ENCODE results near the gene DSC1.

The DSC1 gene

DNA sequence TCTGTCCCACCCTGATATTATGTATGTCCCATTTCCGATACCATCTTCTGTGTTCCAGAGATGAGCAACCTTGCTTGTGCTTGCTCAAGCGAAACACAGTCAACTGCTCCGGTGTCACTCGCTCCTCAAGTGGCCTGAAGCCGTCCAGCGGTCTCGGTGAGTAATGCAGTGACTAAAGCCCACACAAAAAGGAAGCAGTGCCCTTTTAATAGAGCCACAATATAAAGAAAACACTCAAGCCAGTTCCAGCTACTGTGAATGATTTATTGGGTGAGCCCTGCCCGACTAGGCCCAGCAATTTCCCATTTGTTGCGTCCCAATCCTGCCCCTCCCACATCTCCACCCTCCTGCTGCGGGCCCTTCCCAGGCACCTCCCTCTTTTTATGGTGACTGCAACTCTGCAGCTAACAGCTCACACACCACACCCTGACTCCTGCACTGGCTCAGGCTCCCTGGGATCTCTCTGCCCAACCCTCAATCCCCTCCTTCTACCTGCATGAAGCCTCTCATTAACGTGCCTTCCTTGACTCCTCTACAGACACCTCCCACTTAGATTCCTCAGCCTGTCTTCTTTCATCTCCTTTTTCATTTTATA is 44.2 kb upstream of the DSC1 start:
- TF ChIP-seq, protein P1, sequence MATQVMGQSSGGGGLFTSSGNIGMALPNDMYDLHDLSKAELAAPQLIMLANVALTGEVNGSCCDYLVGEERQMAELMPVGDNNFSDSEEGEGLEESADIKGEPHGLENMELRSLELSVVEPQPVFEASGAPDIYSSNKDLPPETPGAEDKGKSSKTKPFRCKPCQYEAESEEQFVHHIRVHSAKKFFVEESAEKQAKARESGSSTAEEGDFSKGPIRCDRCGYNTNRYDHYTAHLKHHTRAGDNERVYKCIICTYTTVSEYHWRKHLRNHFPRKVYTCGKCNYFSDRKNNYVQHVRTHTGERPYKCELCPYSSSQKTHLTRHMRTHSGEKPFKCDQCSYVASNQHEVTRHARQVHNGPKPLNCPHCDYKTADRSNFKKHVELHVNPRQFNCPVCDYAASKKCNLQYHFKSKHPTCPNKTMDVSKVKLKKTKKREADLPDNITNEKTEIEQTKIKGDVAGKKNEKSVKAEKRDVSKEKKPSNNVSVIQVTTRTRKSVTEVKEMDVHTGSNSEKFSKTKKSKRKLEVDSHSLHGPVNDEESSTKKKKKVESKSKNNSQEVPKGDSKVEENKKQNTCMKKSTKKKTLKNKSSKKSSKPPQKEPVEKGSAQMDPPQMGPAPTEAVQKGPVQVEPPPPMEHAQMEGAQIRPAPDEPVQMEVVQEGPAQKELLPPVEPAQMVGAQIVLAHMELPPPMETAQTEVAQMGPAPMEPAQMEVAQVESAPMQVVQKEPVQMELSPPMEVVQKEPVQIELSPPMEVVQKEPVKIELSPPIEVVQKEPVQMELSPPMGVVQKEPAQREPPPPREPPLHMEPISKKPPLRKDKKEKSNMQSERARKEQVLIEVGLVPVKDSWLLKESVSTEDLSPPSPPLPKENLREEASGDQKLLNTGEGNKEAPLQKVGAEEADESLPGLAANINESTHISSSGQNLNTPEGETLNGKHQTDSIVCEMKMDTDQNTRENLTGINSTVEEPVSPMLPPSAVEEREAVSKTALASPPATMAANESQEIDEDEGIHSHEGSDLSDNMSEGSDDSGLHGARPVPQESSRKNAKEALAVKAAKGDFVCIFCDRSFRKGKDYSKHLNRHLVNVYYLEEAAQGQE (IDR thresholded peaks at IDR 0.05; ENCODE audit: low read depth): no peak
- no peak for TF ChIP-seq EGR1 (IDR thresholded peaks at IDR 0.05)
- no peak; the same call in 1 of the 2 replicates for TF ChIP-seq YY1 (IDR thresholded peaks at IDR 0.05; ENCODE audit: low read depth)
- peak; percentile 82 for TF ChIP-seq TCF12 (IDR thresholded peaks at IDR 0.05; ENCODE audit: low read depth)
- peak; percentile 2 for TF ChIP-seq EP300 (IDR thresholded peaks at IDR 0.05; ENCODE audit: borderline replicate concordance)
- TF ChIP-seq, protein P2, sequence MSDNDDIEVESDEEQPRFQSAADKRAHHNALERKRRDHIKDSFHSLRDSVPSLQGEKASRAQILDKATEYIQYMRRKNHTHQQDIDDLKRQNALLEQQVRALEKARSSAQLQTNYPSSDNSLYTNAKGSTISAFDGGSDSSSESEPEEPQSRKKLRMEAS (IDR thresholded peaks at IDR 0.05): 0 out of 2 replicates have a peak, but pooled peaks have one; percentile 47
- TF ChIP-seq, protein P3, sequence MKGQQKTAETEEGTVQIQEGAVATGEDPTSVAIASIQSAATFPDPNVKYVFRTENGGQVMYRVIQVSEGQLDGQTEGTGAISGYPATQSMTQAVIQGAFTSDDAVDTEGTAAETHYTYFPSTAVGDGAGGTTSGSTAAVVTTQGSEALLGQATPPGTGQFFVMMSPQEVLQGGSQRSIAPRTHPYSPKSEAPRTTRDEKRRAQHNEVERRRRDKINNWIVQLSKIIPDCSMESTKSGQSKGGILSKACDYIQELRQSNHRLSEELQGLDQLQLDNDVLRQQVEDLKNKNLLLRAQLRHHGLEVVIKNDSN (IDR thresholded peaks at IDR 0.05): peak; percentile 18; the same call in 1 of the 2 replicates
- no peak for TF ChIP-seq ZBTB7A (IDR thresholded peaks at IDR 0.05; ENCODE audit: low read depth)
- TF ChIP-seq FOXM1 (IDR thresholded peaks at IDR 0.05; ENCODE audit: borderline replicate concordance, low read depth): 0 out of 2 replicates have a peak, but pooled peaks have one; percentile 13
- TF ChIP-seq RAD21 (IDR thresholded peaks at IDR 0.05; ENCODE audit: low read depth): peak; percentile 49
- no peak for TF ChIP-seq TAF1 (IDR thresholded peaks at IDR 0.05; ENCODE audit: low read depth)
- no peak for TF ChIP-seq CREB1 (IDR thresholded peaks at IDR 0.05; ENCODE audit: low read depth)
- peak; percentile 44; the same call in 1 of the 2 replicates for TF ChIP-seq NFIC (IDR thresholded peaks at IDR 0.05)
- peak; percentile 61 for TF ChIP-seq TEAD4 (IDR thresholded peaks at IDR 0.05)

DNA sequence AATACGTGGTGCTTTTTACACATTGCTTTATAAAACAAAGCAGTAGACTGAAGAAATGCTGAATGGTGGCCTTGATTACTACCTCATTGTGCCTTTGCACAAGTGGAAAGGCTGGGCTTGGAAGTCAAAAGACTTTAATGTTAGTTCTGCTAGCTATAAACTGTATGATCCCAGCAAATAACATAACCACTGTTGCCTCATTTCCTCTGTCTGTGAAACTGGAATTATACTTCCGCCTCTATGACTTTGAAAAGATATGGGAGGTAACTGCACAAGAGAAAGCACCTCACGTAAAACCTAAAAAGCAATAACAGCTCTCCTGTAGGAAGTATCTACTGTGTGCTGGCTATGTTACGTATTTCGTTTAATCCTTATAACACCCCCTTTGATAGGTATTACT is 43.4 kb upstream of the DSC1 start:
- no peak for TF ChIP-seq EGR1 (IDR thresholded peaks at IDR 0.05)
- TF ChIP-seq, protein P2 (IDR thresholded peaks at IDR 0.05): no peak
- TF ChIP-seq CEBPB (IDR thresholded peaks at IDR 0.05): no peak
- TF ChIP-seq EP300 (IDR thresholded peaks at IDR 0.05; ENCODE audit: borderline replicate concordance): no peak
- no peak for TF ChIP-seq TAF1 (IDR thresholded peaks at IDR 0.05; ENCODE audit: low read depth)
- TF ChIP-seq RAD21 (IDR thresholded peaks at IDR 0.05; ENCODE audit: low read depth): no peak

DNA sequence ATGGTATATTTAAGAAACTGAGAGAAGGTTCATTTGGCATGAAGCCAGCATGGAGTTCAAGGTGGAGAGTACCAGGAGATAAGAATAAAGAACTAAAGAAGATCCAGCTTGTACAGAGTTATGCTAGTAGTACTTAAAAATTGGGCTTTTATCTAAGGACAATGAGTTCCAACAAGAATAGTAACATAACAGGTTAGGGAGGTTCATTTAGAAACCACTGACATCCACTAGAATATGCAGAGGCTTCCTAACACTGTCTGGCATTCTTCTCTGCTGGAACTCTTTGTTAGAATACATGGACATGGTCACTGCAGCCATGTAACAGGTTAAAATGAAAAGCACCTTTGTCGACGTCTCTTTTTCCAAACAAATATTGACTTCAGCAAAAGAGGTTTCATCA is 42.6 kb upstream of the DSC1 start:
- peak; percentile 24; the same call in 1 of the 2 replicates for TF ChIP-seq NFIC (IDR thresholded peaks at IDR 0.05)
- no peak for TF ChIP-seq CEBPB (IDR thresholded peaks at IDR 0.05)

DNA sequence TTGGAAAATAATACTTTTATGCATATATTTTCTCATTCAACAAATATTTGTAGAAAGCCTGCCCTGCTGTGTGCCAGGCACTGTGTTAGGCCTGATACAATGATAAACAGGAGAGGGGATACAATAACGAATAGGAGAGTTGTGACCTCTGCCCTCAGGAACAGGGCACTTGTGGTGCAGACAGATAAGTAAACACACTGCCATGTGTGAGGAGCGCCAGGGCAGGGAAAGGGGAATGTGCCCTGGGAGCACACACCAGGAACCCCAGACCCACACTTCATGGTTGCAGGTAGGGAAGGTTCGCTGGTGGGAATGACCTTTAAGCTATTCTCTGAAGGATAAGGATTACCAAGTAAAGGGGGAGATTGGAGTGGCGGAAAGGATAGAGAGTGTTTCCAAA is 42.2 kb upstream of the DSC1 start:
- TF ChIP-seq EGR1 (IDR thresholded peaks at IDR 0.05): no peak
- no peak for TF ChIP-seq EP300 (IDR thresholded peaks at IDR 0.05; ENCODE audit: borderline replicate concordance)
- no peak for TF ChIP-seq CREB1 (IDR thresholded peaks at IDR 0.05; ENCODE audit: low read depth)
- TF ChIP-seq YY1 (IDR thresholded peaks at IDR 0.05; ENCODE audit: low read depth): no peak
- TF ChIP-seq TAF1 (IDR thresholded peaks at IDR 0.05; ENCODE audit: low read depth): no peak
- no peak for TF ChIP-seq ZBTB7A (IDR thresholded peaks at IDR 0.05; ENCODE audit: low read depth)
- TF ChIP-seq, protein P3 (IDR thresholded peaks at IDR 0.05): no peak
- TF ChIP-seq TEAD4 (IDR thresholded peaks at IDR 0.05): no peak
- TF ChIP-seq, protein P1 (IDR thresholded peaks at IDR 0.05; ENCODE audit: low read depth): no peak
- TF ChIP-seq, protein P2 (IDR thresholded peaks at IDR 0.05): no peak

DNA sequence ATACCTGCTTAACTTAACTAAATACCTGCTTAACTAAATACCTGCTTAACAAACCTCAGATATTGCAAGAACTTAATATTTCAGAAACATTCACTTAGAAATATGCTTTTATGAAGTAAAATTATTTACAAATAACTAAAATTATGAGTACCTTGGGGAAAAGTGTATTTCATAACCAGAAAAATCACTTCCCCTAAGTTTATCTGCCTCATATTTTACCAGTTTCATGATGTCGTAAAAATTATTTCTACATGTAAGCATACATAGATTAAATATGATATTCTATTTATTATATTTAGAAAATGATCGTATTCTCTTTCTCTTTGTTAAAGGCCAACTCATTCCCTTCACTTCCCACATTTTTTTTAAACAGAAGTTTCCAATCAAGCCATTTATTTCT is 41.5 kb upstream of the DSC1 start:
- TF ChIP-seq YY1 (IDR thresholded peaks at IDR 0.05; ENCODE audit: low read depth) (no peak), CREB1 (IDR thresholded peaks at IDR 0.05; ENCODE audit: low read depth) (no peak), CEBPB (IDR thresholded peaks at IDR 0.05) (no peak), TCF12 (IDR thresholded peaks at IDR 0.05; ENCODE audit: low read depth) (no peak), NFIC (IDR thresholded peaks at IDR 0.05) (no peak), TAF1 (IDR thresholded peaks at IDR 0.05; ENCODE audit: low read depth) (no peak), FOXM1 (IDR thresholded peaks at IDR 0.05; ENCODE audit: borderline replicate concordance, low read depth) (no peak), RAD21 (IDR thresholded peaks at IDR 0.05; ENCODE audit: low read depth) (no peak), TEAD4 (IDR thresholded peaks at IDR 0.05) (no peak), ZBTB7A (IDR thresholded peaks at IDR 0.05; ENCODE audit: low read depth) (no peak), EGR1 (IDR thresholded peaks at IDR 0.05) (no peak), EP300 (IDR thresholded peaks at IDR 0.05; ENCODE audit: borderline replicate concordance) (no peak)
- TF ChIP-seq, protein P3 (IDR thresholded peaks at IDR 0.05): no peak
- TF ChIP-seq, protein P1 (IDR thresholded peaks at IDR 0.05; ENCODE audit: low read depth): no peak
- TF ChIP-seq, protein P2 (IDR thresholded peaks at IDR 0.05): no peak
